GM12872 (cell line): ENCODE data around the gene JAKMIP2.

Source experiments
- TF ChIP-seq, protein P1 (sequence below): IDR thresholded peaks from 3 replicates; pipeline ENCODE4 v1.5.1; 2011; ENCODE audit warnings: low read depth, mild to moderate bottlenecking, low read length, moderate library complexity; ENCODE audit not compliant: insufficient read depth

JAKMIP2 gene

DNA sequence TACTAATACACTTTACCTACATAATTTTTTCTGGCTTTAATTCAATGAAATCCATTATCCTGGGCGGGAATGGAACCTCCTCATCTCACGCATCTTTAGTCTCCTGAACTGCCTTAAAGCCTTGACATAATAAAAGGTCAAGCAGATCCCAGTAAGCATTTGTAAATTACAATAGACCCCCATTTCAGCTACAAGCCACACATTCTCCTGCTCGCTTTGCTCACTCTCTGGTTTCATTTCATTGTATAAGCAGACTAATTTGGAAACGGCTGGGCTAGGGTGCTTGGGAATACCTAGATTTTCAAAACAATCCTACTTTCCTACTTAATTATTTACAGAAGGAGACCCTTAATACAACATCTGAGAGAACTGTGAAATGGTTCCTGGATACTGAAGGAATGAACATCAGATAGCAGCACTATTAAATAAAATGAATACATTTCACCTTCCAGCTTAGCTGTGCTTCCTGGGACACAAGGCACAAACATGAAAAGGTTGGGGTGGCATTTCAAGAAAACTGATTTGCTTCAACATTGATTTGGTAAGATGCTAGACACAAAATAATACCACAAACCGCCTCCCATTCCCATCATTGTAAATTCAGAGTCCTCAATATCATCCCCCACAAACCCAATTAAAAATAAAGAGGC lies 1.5 kb downstream of the JAKMIP2 start:
- TF ChIP-seq, protein P1, sequence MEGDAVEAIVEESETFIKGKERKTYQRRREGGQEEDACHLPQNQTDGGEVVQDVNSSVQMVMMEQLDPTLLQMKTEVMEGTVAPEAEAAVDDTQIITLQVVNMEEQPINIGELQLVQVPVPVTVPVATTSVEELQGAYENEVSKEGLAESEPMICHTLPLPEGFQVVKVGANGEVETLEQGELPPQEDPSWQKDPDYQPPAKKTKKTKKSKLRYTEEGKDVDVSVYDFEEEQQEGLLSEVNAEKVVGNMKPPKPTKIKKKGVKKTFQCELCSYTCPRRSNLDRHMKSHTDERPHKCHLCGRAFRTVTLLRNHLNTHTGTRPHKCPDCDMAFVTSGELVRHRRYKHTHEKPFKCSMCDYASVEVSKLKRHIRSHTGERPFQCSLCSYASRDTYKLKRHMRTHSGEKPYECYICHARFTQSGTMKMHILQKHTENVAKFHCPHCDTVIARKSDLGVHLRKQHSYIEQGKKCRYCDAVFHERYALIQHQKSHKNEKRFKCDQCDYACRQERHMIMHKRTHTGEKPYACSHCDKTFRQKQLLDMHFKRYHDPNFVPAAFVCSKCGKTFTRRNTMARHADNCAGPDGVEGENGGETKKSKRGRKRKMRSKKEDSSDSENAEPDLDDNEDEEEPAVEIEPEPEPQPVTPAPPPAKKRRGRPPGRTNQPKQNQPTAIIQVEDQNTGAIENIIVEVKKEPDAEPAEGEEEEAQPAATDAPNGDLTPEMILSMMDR: no peak

- TF ChIP-seq, protein P1: no peak
Observed at GRCh38 chr5:147779694-147780093, 2.8 kb downstream of the JAKMIP2 start.

- TF ChIP-seq, protein P1: no peak
Observed at GRCh38 chr5:147776989-147777388, 5.5 kb downstream of the JAKMIP2 start.

- TF ChIP-seq, protein P1: no peak
Observed at GRCh38 chr5:147773587-147773986, 8.9 kb downstream of the JAKMIP2 start.

- TF ChIP-seq, protein P1: no peak
Observed at GRCh38 chr5:147773139-147773538, 9.4 kb downstream of the JAKMIP2 start.

GRCh38 chr5:147767048-147767447 lies 15.5 kb downstream of the JAKMIP2 start:
- TF ChIP-seq, protein P1: no peak

DNA sequence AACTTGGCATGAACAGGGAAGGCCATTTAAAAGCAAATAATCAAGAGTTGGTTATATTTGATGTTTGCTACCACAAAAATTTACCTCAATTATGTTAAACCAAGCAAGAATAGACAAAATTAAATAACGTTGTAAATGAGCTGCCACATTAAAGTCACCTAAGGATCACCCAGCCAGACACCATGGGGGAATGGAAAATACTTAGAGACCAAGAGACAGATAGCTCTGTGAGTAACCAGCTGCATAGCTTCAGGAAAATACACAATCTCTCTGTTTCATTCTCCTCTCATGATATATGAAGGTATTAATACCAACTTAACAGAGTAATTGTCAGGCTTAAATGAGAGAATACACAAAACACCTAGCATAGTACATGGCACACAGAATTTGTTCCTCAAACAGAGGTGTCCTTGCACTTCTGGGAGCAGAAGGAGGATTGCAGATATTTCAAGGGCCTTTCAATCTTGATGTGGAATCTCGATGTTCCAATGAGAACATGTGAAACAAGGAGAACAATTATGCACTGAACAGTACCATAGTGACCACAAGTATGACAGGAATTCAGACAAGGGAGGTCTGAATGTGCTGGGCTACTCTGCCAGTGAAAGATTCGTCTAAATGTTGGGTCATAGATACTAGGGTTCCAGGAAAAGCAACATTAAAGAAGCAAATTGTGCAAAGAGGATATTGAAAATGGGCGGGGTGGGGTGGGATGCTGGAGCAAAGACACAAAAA lies 18.6 kb downstream of the JAKMIP2 start:
- TF ChIP-seq, protein P1: no peak
